Measurements from ENCODE around the gene LDB3. TPM values are rescaled to one million over a fixed set of nuclear protein-coding genes. Genes with fewer than 3 reads are reported as not detected.

LDB3 gene
- total and polyA plus RNA-seq, 9 of the 15 experiments (the other 6 are each of a cell fraction or from before 2014, with no cell fraction given), result 0.03 TPM; not detected in 8

DNA sequence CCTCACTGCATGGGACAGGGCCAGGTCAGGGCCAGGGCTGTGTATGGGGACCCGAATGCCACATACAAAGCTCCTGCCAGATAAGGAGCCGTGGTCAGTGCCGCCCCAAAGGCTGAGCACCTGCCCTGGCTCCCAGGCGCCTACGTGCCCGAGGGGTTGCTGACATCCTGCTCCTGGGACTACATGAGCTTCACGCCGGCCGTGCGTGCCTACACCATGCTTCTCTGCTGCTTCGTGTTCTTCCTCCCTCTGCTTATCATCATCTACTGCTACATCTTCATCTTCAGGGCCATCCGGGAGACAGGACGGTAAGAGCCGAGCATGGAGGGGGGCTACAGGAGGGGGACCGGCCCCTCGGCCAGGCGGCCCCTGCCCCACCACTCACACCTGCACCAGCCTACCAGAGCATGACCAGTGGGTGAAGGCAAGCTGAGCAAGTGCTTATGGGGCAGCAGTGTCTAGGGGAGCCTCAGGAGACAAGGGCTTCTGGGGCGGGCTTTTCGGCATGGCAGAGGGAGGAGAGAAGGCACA lies 9.1 kb upstream of the LDB3 start:
- Histone ChIP-seq H3K9me1 (ENCODE audit: control insufficient read depth, insufficient read depth, low read length) (no peaks in the 10 kb centered on the region), H3K79me2 (ENCODE audit: control insufficient read depth, insufficient read depth, low read length) (no peaks in the 10 kb centered on the region), H3K9ac (ENCODE audit: insufficient read depth in 1 of 2, low read depth in 2 of 2, low read length in 2 of 2) (no peak overlapping the region), H3K36me3 (ENCODE audit: control insufficient read depth, insufficient read depth, low read length) (no peaks in the 10 kb centered on the region), H3K27ac (ENCODE audit: extremely low read depth, low read depth, low read length) (no peak overlapping the region), H3K4me1 (replicated peaks in 1 of 2; ENCODE audit: control insufficient read depth in 2 of 2, insufficient read depth in 2 of 2, low read length in 2 of 2) (peaks cover 0 to 4% of the 10 kb centered on the region in 2 experiments; a peak in 2 of 5 replicates), H3K4me2 (ENCODE audit: insufficient read depth, low read length) (no peak overlapping the region), H4K20me1 (replicated peaks; ENCODE audit: control insufficient read depth, insufficient read depth, low read length) (no peaks in the 10 kb centered on the region), H3K4me3 (no peak overlapping the region), H2AFZ (ENCODE audit: low read depth, low read length) (no peak overlapping the region), H3K27me3 (ENCODE audit: control insufficient read depth in 2 of 2, insufficient read depth in 2 of 2, low read length in 2 of 2) (peaks cover 8 to 90% of the 10 kb centered on the region in 2 experiments; a peak in 4 of 5 replicates), H3K9me3 (replicated peaks; ENCODE audit: control insufficient read depth, insufficient read depth, low read depth, low read length) (no peaks in the 10 kb centered on the region)
- DNase-seq (ENCODE audit: extremely low read depth in 1 of 4, low spot score in 3 of 4) (no peak), FAIRE-seq (no peak), ATAC-seq (no peak)
- CTCF ChIA-PET (ENCODE audit: low intra/inter-chr PET ratio), result no interaction called here
- 0% methylated on average over 17 of the region's 19 CpGs for WGBS (ENCODE audit: insufficient coverage, low coverage, missing lambda C conversion rate)
- POLR2A ChIA-PET, result interaction anchor here (0.9 kb wide), 1 partner anchor 12 kb away, joined by 3 read pairs; no protein-coding TSS in a partner anchor
- intact Hi-C loops (cut with micrococcal nuclease) (no loop called here), in situ Hi-C loops (cut with MboI) (no loop called here)
- no TSS peak for BruUV-seq (replicated peaks)
- TF ChIP-seq ZFPM2 (CRISPR knock-in tag; IDR thresholded peaks at IDR 0.05), result no peak
- no peak for TF ChIP-seq ZBTB8A (IDR thresholded peaks at IDR 0.05; ENCODE audit: partially characterized antibody)
- TF ChIP-seq, protein P1, sequence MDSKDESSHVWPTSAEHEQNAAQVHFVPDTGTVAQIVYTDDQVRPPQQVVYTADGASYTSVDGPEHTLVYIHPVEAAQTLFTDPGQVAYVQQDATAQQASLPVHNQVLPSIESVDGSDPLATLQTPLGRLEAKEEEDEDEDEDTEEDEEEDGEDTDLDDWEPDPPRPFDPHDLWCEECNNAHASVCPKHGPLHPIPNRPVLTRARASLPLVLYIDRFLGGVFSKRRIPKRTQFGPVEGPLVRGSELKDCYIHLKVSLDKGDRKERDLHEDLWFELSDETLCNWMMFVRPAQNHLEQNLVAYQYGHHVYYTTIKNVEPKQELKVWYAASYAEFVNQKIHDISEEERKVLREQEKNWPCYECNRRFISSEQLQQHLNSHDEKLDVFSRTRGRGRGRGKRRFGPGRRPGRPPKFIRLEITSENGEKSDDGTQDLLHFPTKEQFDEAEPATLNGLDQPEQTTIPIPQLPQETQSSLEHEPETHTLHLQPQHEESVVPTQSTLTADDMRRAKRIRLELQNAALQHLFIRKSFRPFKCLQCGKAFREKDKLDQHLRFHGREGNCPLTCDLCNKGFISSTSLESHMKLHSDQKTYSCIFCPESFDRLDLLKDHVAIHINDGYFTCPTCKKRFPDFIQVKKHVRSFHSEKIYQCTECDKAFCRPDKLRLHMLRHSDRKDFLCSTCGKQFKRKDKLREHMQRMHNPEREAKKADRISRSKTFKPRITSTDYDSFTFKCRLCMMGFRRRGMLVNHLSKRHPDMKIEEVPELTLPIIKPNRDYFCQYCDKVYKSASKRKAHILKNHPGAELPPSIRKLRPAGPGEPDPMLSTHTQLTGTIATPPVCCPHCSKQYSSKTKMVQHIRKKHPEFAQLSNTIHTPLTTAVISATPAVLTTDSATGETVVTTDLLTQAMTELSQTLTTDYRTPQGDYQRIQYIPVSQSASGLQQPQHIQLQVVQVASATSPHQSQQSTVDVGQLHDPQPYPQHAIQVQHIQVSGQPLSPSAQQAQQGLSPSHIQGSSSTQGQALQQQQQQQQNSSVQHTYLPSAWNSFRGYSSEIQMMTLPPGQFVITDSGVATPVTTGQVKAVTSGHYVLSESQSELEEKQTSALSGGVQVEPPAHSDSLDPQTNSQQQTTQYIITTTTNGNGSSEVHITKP (IDR thresholded peaks at IDR 0.05; ENCODE audit: partially characterized antibody), result no peak
- TF ChIP-seq BRD4 (IDR thresholded peaks at IDR 0.05), result no peak
- no peak for TF ChIP-seq SRSF3 (IDR thresholded peaks at IDR 0.05; ENCODE audit: insufficient read depth, low read length)
- TF ChIP-seq CHCHD3 (CRISPR knock-in tag; IDR thresholded peaks at IDR 0.05), result no peak
- TF ChIP-seq ZNF121 (CRISPR knock-in tag; conservative IDR thresholded peaks at IDR 0.05), result no peak
- TF ChIP-seq, protein P2, sequence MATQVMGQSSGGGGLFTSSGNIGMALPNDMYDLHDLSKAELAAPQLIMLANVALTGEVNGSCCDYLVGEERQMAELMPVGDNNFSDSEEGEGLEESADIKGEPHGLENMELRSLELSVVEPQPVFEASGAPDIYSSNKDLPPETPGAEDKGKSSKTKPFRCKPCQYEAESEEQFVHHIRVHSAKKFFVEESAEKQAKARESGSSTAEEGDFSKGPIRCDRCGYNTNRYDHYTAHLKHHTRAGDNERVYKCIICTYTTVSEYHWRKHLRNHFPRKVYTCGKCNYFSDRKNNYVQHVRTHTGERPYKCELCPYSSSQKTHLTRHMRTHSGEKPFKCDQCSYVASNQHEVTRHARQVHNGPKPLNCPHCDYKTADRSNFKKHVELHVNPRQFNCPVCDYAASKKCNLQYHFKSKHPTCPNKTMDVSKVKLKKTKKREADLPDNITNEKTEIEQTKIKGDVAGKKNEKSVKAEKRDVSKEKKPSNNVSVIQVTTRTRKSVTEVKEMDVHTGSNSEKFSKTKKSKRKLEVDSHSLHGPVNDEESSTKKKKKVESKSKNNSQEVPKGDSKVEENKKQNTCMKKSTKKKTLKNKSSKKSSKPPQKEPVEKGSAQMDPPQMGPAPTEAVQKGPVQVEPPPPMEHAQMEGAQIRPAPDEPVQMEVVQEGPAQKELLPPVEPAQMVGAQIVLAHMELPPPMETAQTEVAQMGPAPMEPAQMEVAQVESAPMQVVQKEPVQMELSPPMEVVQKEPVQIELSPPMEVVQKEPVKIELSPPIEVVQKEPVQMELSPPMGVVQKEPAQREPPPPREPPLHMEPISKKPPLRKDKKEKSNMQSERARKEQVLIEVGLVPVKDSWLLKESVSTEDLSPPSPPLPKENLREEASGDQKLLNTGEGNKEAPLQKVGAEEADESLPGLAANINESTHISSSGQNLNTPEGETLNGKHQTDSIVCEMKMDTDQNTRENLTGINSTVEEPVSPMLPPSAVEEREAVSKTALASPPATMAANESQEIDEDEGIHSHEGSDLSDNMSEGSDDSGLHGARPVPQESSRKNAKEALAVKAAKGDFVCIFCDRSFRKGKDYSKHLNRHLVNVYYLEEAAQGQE (IDR thresholded peaks at IDR 0.05; ENCODE audit: borderline replicate concordance), result no peak
- TF ChIP-seq, protein P2 (CRISPR knock-in tag; IDR thresholded peaks at IDR 0.05; ENCODE audit: low read depth), result no peak
- no peak for TF ChIP-seq PCBP1 (IDR thresholded peaks at IDR 0.05; ENCODE audit: low read depth, low read length, poor library complexity, severe bottlenecking)
- TF ChIP-seq NONO (IDR thresholded peaks at IDR 0.05; ENCODE audit: low read depth in 2 of 2, low read length in 1 of 2), result no peak
